Type B pancreatic cell (in vitro differentiated cells): ENCODE results near the gene PCDHB5. TPM values are rescaled to one million over a fixed set of nuclear protein-coding genes. Genes with fewer than 3 reads are reported as not detected.
"Not testable (repeated sequence)": the region's sequence is repeated elsewhere in the genome, so short reads cannot be mapped to it uniquely, and the experiment has no call there.

Experiments used
- DNase-seq: peaks from one replicate; pipeline ENCODE4 v3.0.0; 2021; ENCODE audit warnings: mixed read lengths; ENCODE audit not compliant: unreplicated experiment; ENCODE audit errors: extremely low spot score
- H3K27ac Mint-ChIP-seq: 2 replicates; pipeline ENCODE4 v1.8.0; 2021; ENCODE audit warnings: mild to moderate bottlenecking, mixed read lengths
- H3K27me3 Mint-ChIP-seq: 2 replicates; pipeline ENCODE4 v1.8.0; 2021; ENCODE audit warnings: mixed read lengths
- H3K36me3 Mint-ChIP-seq: 2 replicates; pipeline ENCODE4 v1.8.0; 2021; ENCODE audit warnings: mixed read lengths
- H3K4me1 Mint-ChIP-seq: one replicate; pipeline ENCODE4 v1.8.0; 2021; ENCODE audit warnings: mixed read lengths; ENCODE audit not compliant: unreplicated experiment
- H3K4me3 Mint-ChIP-seq: 2 replicates; pipeline ENCODE4 v1.8.0; 2021; ENCODE audit warnings: mild to moderate bottlenecking, mixed read lengths
- H3K9me3 Mint-ChIP-seq: 2 replicates; pipeline ENCODE4 v1.8.0; 2021; ENCODE audit warnings: mixed read lengths
- total RNA-seq: library from RNA; stranded (reverse); gene quantifications from 2 replicates; pipeline ENCODE4 v1.2.1, GENCODE V29; 2021; ENCODE audit warnings: low replicate concordance
- TF ChIP-seq, protein P1 (sequence below): fragments of 200-600 bp; sonication (generic); conservative IDR thresholded peaks from 2 replicates; pipeline ENCODE4 v1.5.0; 2021; ENCODE audit warnings: antibody characterized with exemption, mild to moderate bottlenecking

The PCDHB5 gene
- total RNA-seq, 1 donor from 2014 or later, result 7.3 TPM

DNA sequence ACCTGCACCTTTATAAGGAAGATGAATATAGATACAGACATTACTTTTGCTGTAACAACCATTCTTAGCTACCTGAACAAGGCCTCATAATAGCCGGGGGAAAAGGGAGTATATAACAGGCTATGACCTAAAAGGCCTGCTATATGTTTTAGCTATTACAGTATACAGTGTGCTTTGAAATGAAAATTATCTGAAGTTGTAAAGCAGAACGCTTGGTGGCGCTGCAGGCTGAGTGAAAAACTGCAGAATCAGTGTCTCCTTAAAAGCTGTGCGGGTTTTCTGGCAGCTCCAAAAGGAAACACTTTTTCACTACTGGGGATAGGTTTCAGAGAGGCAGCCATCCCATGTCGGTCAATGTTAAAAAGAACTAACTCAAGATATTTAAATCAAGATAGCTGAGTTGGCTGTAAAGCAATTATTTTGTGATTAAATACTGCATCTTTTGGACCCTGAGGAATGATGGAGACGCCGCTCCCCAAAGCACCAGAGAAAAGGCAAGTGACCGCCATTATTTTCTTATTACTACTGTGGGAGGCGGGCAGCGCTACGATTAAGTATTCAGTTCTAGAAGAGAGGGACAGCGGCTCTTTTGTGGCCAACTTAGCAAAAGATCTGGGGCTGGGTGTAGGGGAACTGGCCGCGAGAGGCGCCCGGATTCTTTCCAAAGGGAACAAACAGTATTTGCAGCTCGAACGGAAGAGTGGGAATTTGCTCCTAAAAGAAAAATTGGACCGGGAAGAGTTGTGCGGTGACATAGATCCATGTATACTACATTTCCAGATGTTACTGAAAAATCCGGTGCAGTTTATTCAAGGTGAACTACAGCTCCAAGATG, 20.8 kb downstream of the PCDHB5 start:
- no peaks in the 10 kb centered on the region for H3K36me3 Mint-ChIP-seq
- no peak overlapping the region for H3K27ac Mint-ChIP-seq
- TF ChIP-seq, protein P1, sequence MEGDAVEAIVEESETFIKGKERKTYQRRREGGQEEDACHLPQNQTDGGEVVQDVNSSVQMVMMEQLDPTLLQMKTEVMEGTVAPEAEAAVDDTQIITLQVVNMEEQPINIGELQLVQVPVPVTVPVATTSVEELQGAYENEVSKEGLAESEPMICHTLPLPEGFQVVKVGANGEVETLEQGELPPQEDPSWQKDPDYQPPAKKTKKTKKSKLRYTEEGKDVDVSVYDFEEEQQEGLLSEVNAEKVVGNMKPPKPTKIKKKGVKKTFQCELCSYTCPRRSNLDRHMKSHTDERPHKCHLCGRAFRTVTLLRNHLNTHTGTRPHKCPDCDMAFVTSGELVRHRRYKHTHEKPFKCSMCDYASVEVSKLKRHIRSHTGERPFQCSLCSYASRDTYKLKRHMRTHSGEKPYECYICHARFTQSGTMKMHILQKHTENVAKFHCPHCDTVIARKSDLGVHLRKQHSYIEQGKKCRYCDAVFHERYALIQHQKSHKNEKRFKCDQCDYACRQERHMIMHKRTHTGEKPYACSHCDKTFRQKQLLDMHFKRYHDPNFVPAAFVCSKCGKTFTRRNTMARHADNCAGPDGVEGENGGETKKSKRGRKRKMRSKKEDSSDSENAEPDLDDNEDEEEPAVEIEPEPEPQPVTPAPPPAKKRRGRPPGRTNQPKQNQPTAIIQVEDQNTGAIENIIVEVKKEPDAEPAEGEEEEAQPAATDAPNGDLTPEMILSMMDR, result peak; percentile 28
- no peaks in the 10 kb centered on the region for H3K4me1 Mint-ChIP-seq
- H3K27me3 Mint-ChIP-seq, result no peaks in the 10 kb centered on the region
- H3K9me3 Mint-ChIP-seq, result peaks cover 10% of the 10 kb centered on the region
- no peak for DNase-seq
- no peak overlapping the region for H3K4me3 Mint-ChIP-seq

DNA sequence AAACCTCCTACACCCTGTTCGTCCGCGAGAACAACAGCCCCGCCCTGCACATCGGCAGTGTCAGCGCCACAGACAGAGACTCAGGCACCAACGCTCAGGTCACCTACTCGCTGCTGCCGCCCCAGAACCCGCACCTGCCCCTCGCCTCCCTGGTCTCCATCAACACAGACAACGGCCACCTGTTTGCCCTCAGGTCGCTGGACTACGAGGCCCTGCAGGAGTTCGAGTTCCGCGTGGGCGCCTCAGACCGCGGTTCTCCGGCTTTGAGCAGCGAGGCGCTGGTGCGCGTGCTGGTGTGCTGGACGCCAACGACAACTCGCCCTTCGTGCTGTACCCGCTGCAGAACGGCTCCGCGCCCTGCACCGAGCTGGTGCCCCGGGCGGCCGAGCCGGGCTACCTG, 22.4 kb downstream of the PCDHB5 start:
- not testable (repeated sequence) for DNase-seq, H3K27me3 Mint-ChIP-seq, H3K27ac Mint-ChIP-seq, H3K36me3 Mint-ChIP-seq, H3K4me1 Mint-ChIP-seq, H3K4me3 Mint-ChIP-seq
- peaks cover 10% of the 10 kb centered on the region for H3K9me3 Mint-ChIP-seq

DNA sequence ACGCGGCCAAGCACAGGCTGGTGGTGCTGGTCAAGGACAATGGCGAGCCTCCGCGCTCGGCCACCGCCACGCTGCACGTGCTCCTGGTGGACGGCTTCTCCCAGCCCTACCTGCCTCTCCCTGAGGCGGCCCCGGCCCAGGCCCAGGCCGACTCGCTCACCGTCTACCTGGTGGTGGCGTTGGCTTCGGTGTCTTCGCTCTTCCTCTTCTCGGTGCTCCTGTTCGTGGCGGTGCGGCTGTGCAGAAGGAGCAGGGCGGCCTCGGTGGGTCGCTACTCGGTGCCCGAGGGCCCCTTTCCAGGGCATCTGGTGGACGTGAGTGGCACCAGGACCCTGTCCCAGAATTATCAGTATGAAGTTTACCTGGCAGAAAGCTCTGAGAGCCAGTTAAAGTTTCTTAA, 22.9 kb downstream of the PCDHB5 start:
- peaks cover 10% of the 10 kb centered on the region for H3K9me3 Mint-ChIP-seq
- H3K27me3 Mint-ChIP-seq, H3K4me1 Mint-ChIP-seq, H3K27ac Mint-ChIP-seq, DNase-seq, H3K4me3 Mint-ChIP-seq, H3K36me3 Mint-ChIP-seq: not testable (repeated sequence)

DNA sequence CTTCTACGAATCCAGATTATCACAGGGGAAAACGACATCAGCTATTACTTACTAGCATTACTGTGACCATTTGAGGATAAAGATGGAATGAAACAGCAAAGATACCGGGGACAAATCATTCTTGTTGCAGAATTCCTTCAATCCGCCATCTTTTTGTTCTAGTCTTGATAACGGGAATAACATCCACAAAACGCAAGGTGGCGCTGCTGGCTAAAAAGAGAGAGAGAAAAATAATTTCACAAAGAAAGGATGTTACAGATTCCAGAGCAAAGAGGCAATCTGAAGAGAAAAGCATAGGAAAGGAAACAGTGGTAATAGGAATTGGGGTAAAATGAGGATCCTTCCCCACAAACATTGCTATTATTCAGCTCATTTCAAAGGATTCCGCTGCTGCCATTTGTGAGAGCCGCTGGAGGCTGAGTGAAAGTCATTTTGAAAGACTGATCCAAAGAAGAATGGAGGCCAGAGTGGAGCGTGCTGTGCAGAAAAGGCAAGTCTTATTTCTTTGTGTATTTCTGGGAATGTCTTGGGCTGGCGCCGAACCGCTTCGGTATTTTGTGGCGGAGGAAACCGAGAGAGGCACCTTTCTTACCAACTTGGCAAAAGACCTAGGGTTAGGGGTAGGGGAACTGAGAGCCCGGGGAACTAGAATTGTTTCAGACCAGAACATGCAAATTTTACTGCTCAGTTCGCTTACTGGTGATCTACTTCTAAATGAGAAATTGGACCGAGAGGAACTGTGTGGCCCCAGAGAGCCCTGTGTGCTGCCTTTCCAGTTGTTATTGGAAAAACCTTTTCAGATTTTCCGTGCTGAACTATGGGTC, 37.6 kb downstream of the PCDHB5 start, which contains the start of gene PCDHB7:
Gene PCDHB7 (plus strand): TSS at position 264 of the 824 bp plus-strand sequence. CDS start 192 bp downstream, at position 456.
- H3K36me3 Mint-ChIP-seq, result no peaks in the 10 kb centered on the region
- TF ChIP-seq, protein P1, result peak; percentile 60
- H3K4me3 Mint-ChIP-seq, result no peak within 1 kb of the TSS
- peaks cover 5% of the 10 kb centered on the region for H3K9me3 Mint-ChIP-seq
- no peak for DNase-seq
- no peaks in the 10 kb centered on the region for H3K27me3 Mint-ChIP-seq
- H3K4me1 Mint-ChIP-seq, result no peaks in the 10 kb centered on the region
- no peak within 1 kb of the TSS for H3K27ac Mint-ChIP-seq

DNA sequence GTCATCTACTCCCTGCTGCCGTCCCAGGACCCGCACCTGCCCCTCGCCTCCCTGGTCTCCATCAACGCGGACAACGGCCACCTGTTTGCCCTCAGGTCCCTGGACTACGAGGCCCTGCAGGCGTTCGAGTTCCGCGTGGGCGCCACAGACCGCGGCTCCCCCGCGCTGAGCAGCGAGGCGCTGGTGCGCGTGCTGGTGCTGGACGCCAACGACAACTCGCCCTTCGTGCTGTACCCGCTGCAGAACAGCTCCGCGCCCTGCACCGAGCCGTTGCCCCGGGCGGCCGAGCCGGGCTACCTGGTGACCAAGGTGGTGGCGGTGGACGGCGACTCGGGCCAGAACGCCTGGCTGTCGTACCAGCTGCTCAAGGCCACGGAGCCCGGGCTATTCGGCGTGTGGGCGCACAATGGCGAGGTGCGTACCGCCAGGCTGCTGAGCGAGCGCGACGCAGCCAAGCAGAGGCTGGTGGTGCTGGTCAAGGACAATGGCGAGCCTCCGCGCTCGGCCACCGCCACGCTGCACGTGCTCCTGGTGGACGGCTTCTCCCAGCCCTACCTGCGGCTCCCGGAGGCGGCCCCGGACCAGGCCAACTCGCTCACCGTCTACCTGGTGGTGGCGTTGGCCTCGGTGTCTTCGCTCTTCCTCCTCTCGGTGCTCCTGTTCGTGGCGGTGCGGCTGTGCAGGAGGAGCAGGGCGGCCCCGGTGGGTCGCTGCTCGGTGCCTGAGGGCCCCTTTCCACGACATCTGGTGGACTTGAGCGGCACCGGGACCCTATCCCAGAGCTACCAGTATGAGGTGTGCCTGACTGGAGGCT, 39.5 kb downstream of the PCDHB5 start:
- not testable (repeated sequence) for H3K4me3 Mint-ChIP-seq, H3K27me3 Mint-ChIP-seq, H3K36me3 Mint-ChIP-seq

DNA sequence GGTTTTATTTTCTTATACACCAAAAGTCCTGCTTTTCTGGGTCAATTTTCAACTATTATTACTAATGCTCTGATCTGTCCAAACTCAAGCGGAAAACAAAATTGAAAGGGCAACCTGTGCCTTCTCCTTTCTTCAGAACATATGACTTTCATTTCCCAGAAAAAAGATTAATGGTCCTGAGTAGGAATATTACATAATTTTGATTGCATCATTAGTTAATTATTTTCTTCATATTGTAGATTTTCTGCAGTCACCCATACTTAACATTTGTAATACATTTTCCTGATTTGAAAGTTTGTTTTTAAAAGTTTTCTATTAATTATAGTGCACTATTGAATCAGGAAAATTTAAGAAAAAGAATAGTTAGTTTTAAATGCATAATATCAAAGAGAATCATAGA, 40.9 kb downstream of the PCDHB5 start:
- Mint-ChIP-seq H3K4me1 (no peaks in the 10 kb centered on the region), H3K27me3 (no peaks in the 10 kb centered on the region), H3K36me3 (no peaks in the 10 kb centered on the region), H3K4me3 (no peak overlapping the region), H3K27ac (no peak overlapping the region), H3K9me3 (no peaks in the 10 kb centered on the region)
- DNase-seq, result no peak
- TF ChIP-seq, protein P1, result no peak

More for the DNA sequence above, 39.5 kb downstream of the PCDHB5 start:
- not testable (repeated sequence) for DNase-seq, H3K27ac Mint-ChIP-seq, H3K4me1 Mint-ChIP-seq, H3K9me3 Mint-ChIP-seq

DNA sequence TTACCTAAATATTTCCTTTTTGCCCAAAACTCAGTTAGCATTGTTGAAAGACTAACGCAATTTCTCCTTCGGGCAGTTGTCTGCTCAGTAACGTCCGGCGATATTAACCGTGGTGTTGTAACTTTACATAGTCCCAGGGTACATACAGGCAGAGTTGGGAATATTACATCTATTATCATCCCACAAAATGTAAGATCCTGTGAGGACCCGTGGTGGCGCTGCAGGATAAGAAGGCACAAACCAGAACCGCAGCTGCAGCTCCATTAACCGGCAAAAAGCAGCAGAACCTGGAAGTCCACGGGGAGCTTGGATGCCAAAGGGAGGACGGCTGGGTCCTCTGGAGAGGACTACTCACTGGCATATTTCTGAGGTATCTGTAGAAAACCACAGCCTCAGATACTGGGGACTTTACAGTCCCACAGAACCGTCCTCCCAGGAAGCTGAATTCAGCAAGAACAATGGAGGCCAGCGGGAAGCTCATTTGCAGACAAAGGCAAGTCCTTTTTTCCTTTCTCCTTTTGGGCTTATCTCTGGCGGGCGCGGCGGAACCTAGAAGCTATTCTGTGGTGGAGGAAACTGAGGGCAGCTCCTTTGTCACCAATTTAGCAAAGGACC, 42.7 kb downstream of the PCDHB5 start, which contains the start of gene PCDHB8:
Gene PCDHB8 (plus strand): TSS at position 214 of the 615 bp plus-strand sequence. CDS start 245 bp downstream, at position 459.
- H3K9me3 Mint-ChIP-seq, H3K4me1 Mint-ChIP-seq, H3K4me3 Mint-ChIP-seq, H3K27me3 Mint-ChIP-seq, DNase-seq, H3K36me3 Mint-ChIP-seq, H3K27ac Mint-ChIP-seq: not testable (repeated sequence)

DNA sequence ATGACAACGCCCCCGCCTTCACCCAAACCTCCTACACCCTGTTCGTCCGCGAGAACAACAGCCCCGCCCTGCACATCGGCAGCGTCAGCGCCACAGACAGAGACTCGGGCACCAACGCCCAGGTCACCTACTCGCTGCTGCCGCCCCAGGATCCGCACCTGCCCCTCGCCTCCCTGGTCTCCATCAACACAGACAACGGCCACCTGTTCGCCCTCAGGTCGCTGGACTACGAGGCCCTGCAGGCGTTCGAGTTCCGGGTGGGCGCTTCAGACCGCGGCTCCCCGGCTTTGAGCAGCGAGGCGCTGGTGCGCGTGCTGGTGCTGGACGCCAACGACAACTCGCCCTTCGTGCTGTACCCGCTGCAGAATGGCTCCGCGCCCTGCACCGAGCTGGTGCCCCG, 44.4 kb downstream of the PCDHB5 start:
- not testable (repeated sequence) for H3K4me1 Mint-ChIP-seq, H3K36me3 Mint-ChIP-seq, H3K4me3 Mint-ChIP-seq, H3K27me3 Mint-ChIP-seq, H3K9me3 Mint-ChIP-seq, H3K27ac Mint-ChIP-seq, DNase-seq

DNA sequence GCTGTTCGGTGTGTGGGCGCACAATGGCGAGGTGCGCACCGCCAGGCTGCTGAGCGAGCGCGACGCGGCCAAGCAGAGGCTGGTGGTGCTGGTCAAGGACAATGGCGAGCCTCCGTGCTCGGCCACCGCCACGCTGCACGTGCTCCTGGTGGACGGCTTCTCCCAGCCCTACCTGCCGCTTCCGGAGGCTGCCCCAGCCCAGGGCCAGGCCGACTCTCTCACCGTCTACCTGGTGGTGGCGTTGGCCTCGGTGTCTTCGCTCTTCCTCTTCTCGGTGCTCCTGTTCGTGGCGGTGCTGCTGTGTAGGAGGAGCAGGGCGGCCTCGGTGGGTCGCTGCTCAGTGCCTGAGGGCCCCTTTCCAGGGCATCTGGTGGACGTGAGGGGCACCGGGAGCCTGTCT, 44.9 kb downstream of the PCDHB5 start:
- not testable (repeated sequence) for H3K4me3 Mint-ChIP-seq, H3K27me3 Mint-ChIP-seq

More for the DNA sequence above, 44.9 kb downstream of the PCDHB5 start:
- H3K27ac Mint-ChIP-seq, DNase-seq, H3K9me3 Mint-ChIP-seq, H3K4me1 Mint-ChIP-seq: not testable (repeated sequence)
- H3K36me3 Mint-ChIP-seq, result peaks cover 11% of the 10 kb centered on the region
